GM18868 (cell line): Measurements from ENCODE around the gene CYP46A1.

Source experiments
- ATAC-seq: cut with Tn5 transposase; IDR thresholded peaks from one replicate; pipeline ENCODE4 v1.9.1; 2021; ENCODE audit warnings: mild to moderate bottlenecking, moderate library complexity; ENCODE audit not compliant: unreplicated experiment

Gene CYP46A1

DNA sequence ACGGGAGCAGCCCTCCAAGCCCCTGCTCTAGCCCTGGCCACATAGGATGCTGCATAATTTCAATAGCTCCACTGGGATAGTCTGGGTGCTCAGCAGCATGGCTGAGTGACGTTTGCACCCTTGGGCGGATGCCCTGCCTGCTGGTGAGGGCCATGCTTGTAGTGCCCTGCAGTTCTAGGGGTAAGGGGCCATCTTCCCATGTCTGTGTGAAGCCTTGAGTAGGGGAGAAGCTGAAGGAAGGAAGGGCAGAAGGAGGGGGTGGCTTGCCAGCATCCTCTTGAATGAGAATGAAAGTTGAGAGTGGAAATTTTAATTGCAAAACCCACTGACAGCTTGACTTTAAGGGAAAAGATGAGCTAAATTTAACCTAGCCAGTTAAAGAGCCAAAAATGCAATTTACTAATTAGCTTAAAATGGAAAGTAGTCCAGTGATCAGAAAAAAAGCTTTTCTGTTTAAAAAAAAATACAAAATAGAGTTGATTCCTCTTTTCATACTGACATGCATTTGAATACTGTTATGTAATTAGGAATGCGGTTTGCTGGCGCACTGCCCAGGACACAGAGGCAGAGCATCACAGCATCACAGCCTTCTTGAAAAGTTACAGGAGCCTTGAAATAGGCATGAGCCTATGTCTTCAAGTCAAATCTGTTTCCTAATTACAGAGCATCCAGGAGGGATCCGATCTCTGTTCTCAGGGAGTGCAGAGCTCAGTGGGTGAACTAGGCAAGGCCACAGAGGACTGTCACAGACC, 90.6 kb downstream of the CYP46A1 start:
- ATAC-seq: no peak

DNA sequence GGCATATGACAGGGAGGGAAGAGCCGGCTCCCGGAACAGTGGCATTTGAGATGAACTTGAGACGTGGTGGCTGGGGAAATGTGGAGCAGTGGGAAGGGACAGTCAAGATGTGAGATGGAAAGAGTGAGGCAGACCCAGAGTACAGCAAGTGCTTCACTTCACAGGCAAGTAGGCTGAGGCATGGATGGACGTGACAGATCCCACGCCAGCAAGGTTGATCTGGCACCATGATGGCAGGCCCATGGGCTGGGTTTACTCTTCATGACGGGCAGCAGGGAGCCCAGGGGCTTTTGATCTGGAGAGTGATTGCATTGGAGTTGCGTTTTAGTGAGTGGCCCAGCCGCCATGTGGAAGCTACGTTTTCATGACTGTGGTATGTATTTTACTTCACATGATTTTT, 91.3 kb downstream of the CYP46A1 start:
- ATAC-seq: no peak
